Measurements from ENCODE around the gene MBTPS1.

- TF ChIP-seq, protein P1, sequence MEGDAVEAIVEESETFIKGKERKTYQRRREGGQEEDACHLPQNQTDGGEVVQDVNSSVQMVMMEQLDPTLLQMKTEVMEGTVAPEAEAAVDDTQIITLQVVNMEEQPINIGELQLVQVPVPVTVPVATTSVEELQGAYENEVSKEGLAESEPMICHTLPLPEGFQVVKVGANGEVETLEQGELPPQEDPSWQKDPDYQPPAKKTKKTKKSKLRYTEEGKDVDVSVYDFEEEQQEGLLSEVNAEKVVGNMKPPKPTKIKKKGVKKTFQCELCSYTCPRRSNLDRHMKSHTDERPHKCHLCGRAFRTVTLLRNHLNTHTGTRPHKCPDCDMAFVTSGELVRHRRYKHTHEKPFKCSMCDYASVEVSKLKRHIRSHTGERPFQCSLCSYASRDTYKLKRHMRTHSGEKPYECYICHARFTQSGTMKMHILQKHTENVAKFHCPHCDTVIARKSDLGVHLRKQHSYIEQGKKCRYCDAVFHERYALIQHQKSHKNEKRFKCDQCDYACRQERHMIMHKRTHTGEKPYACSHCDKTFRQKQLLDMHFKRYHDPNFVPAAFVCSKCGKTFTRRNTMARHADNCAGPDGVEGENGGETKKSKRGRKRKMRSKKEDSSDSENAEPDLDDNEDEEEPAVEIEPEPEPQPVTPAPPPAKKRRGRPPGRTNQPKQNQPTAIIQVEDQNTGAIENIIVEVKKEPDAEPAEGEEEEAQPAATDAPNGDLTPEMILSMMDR (IDR thresholded peaks at IDR 0.05; ENCODE audit: insufficient read depth, low read length, poor library complexity, severe bottlenecking): no peak
- no peak for TF ChIP-seq EZH2phosphoT487 (conservative IDR thresholded peaks at IDR 0.05; ENCODE audit: low read length)
Measured at GRCh38 chr16:84067640-84068039, 49.1 kb downstream of the MBTPS1 start.
